MV-4-11 (cell line): ENCODE measurements around the gene ZNF611.
"Not testable (repeated sequence)": the region's sequence is repeated elsewhere in the genome, so short reads cannot be mapped to it uniquely, and the experiment has no call there.

ENCODE experiments used
- DNase-seq: peaks from one replicate; lab custom pipeline; 2025; lab: John Stamatoyannopoulos, UW

Gene ZNF611

GRCh38 chr19:52734893-52735661 is at the start of gene ZNF611:
Gene ZNF611 (minus strand): TSS chr19:52735044. CDS start chr19:52715894, 19,150 bp downstream.
- DNase-seq, result peak; percentile 93

- DNase-seq, result not testable (repeated sequence)
Observed at GRCh38 chr19:52782864-52783263, 48.0 kb upstream of the ZNF611 start.

DNA sequence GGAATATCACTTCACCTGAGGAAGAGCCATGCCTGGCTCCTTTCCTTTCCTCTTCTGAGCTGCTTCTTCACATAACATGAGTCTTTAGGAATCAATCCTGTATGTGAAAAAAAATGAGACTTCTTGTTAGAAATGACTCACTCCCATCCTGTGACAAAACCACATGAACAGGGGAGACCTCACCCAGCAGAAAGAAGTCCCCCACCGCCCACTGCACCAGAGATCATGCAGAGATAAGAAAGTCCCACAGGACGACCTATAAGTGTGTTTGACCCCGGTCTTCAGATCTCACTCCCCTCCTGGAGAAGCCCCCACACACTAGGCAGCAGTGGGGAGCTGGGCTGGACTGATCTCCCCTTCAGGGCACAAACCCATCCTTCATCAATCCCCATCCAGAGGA is 44.0 kb upstream of the ZNF611 start:
- DNase-seq, result no peak

DNA sequence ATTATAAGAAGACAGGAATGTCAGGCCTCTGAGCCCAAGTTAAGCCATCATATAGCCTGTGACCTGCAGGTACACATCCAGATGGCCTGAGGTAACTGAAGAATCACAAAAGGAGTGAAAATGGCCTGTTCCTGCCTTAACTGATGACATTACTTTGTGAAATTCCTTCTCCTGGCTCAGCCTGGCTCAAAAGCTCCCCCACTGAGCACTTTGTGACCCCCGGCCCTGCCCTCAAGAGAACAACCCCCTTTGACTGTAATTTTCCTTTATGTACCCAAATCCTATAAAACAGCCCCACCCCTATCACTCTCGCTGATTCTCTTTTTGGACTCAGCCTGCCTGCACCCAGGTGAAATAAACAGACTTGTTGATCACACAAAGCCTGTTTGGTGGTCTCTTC is 21.6 kb upstream of the ZNF611 start:
- not testable (repeated sequence) for DNase-seq

- DNase-seq, result peak; percentile 21
Observed at GRCh38 chr19:52749780-52750179, 14.9 kb upstream of the ZNF611 start.

DNA sequence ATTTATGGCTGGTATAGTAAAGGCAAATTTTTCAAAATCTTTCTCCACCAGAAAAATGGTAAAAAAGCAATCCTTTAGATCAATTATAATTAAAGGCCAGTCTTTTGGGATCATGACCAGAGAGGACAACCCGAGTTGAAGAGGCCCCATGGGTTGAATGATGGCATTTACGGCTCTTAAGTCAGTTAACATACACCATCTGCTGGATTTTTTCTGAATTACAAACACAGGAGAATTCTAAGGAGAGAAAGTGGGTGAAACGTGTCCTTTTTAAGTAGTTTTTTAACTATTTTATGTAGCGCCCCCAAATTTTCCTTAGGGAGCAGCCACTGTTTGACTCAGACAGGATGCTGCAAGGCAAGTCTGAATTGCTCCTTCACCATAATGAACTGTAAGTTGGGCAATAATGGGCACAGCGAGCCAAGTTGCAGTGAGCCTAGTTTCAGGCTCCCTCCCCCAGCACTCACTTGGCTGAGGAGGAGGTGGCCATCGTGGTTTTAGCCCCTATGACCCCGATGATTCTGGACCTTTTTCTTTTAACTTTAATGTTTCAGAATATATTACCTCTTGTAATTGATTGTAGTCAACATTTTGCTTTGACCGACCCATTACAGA is 13.6 kb upstream of the ZNF611 start:
- DNase-seq, result peak; percentile 35

DNA sequence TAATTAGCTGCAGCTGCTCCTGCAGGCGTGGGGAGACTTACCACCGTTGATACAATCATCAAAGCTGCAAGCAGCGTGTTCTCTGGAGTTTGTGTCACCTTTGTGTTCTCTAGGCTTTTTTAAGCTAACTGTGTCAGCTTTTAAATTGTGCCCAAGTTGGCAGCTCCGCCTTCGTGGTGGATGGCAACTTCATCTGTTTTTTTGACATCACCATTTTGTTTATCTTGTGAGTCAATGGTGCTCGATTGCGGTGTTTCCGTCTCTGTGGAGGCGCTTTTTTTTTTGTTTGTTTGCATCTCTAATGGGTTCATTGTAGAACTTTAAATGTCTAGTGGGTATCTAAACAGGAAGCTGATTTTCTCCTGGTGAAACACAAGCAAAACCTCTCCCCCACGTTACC is 11.1 kb upstream of the ZNF611 start:
- not testable (repeated sequence) for DNase-seq

DNA sequence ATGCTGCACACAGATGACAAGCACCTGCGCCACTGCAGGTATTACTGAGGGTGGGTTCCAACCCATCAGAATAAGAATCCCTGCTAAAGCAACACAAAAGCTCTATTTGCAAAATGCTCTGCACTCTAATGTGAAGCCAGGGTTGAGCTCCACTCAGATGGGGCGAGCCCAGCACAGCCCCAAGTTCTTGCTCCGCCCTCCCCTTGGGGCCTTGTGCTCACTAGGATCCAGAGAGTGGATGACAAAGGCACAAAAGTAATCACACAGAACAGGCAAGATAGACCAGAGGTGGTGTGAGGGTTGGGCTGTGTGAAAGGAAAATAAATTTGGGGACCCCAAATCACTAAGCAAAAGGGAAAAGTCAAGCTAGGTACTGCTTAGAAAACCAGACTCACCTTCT is 8.2 kb upstream of the ZNF611 start:
- no peak for DNase-seq

GRCh38 chr19:52742516-52742915 is 7.7 kb upstream of the ZNF611 start:
- DNase-seq, result no peak

DNA sequence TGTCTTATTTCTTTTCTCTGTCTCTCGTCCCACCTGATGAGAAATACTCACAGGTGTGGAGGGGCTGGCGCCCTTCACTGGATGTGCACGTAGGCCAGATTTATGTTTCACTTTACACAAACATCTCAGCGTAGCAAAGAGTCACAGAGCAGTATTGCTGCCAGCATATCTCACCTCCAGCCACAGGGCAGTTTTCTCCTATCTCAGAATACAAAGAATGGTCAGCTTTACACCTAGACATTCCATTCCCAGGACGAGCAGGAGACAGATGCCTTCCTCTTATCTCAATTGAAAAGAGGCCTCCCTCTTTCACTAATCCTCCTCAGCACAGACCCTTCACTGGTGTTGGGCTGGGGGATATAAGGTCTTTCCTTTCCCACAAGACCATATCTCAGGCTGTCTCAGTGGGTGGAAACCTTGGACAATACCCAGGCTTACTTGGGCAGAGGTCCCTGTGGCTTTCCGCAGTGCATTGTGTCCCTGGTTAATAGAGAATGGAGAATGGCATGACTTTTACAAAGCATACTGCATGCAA is 7.2 kb upstream of the ZNF611 start:
- no peak for DNase-seq

- not testable (repeated sequence) for DNase-seq
Observed at GRCh38 chr19:52741371-52741770, 6.5 kb upstream of the ZNF611 start.

- no peak for DNase-seq
Observed at GRCh38 chr19:52739576-52739975, 4.7 kb upstream of the ZNF611 start.

DNA sequence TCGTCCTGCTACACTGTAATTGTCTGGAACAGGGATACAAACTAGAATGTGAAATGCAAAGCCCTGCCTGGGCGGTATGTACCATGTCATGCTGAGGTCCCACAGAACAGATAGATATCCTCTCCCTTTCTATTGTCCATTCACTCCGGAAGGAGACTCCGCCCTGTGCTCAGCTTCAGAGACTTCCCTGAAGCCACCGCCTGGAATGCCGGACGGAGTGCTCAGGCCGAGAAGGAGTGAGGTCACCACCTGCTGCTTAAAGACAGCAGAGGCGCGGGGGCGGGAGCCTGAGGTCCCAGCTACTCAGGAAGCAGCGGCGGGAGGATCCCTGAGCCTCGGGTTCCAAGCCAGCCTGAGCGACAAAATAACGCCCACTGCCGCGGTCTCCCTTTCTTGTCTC is 890 bp upstream of the ZNF611 start:
- DNase-seq, result no peak

GRCh38 chr19:52734331-52734892 is 432 bp downstream of the ZNF611 start:
- DNase-seq, result no peak

DNA sequence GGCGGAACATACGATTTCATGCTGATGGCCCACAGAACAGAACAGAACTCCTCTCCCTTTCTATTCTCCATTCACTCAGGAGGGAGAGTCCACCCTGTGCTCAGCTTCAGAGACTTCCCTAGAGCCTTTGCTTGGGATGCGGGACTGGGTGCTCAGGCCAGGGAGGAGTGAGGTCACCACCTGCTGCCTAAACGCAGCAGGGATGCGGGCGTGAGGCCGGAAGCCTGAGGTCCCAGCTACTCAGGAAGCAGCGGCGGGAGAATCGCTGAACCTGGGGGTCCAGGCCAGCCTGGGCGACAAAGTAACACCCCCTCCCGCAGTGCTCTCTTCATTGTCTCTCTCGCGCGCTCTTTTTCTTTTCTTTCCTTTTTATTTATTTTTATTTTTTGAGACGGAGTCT is 8.8 kb downstream of the ZNF611 start:
- not testable (repeated sequence) for DNase-seq

GRCh38 chr19:52725528-52725961 is 9.3 kb downstream of the ZNF611 start:
- DNase-seq, result no peak

- no peak for DNase-seq
Observed at GRCh38 chr19:52724701-52725514, 9.9 kb downstream of the ZNF611 start.

GRCh38 chr19:52723907-52724598 is 10.8 kb downstream of the ZNF611 start:
- not testable (repeated sequence) for DNase-seq

- DNase-seq, result no peak
Observed at GRCh38 chr19:52722062-52723003, 12.5 kb downstream of the ZNF611 start.

- not testable (repeated sequence) for DNase-seq
Observed at GRCh38 chr19:52720541-52720940, 14.3 kb downstream of the ZNF611 start.
